PC-3 (cell line): Measurements from ENCODE around the gene NOP53.

ENCODE experiments used
- EZH2 ChIP-seq: fragments of 300-600 bp; sonication (generic); IDR thresholded peaks from one replicate; pipeline ENCODE4 v1.6.1; 2017; ENCODE audit warnings: antibody characterized with exemption, mild to moderate bottlenecking, low read length; ENCODE audit not compliant: unreplicated experiment
- EZH2phosphoT487 ChIP-seq: fragments of 300-600 bp; sonication (generic); IDR thresholded peaks from 2 replicates; pipeline ENCODE4 v1.6.1; 2018; ENCODE audit warnings: mild to moderate bottlenecking, antibody characterized with exemption, low read length, borderline replicate concordance
- TF ChIP-seq, protein P1 (sequence below): fragments of 300-600 bp; sonication (generic); conservative IDR thresholded peaks from 2 replicates; pipeline ENCODE4 v1.5.1; 2017; ENCODE audit warnings: antibody characterized with exemption, low read depth, mild to moderate bottlenecking, low read length

DNA sequence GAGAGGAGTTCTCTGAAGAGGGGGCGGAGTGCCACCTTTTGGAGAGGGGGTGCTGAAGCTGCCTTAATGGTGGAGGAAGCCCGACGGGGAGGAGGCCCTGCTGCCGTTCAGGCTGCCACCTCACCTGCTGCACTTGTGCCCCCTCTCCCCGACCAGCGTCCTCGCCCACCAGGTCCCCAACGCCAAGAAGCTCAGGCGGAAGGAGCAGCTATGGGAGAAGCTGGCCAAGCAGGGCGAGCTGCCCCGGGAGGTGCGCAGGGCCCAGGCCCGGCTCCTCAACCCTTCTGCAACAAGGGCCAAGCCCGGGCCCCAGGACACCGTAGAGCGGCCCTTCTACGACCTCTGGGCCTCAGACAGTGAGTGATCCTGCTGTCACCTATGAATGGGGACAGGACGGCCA lies 5.4 kb downstream of the NOP53 start:
- TF ChIP-seq, protein P1, sequence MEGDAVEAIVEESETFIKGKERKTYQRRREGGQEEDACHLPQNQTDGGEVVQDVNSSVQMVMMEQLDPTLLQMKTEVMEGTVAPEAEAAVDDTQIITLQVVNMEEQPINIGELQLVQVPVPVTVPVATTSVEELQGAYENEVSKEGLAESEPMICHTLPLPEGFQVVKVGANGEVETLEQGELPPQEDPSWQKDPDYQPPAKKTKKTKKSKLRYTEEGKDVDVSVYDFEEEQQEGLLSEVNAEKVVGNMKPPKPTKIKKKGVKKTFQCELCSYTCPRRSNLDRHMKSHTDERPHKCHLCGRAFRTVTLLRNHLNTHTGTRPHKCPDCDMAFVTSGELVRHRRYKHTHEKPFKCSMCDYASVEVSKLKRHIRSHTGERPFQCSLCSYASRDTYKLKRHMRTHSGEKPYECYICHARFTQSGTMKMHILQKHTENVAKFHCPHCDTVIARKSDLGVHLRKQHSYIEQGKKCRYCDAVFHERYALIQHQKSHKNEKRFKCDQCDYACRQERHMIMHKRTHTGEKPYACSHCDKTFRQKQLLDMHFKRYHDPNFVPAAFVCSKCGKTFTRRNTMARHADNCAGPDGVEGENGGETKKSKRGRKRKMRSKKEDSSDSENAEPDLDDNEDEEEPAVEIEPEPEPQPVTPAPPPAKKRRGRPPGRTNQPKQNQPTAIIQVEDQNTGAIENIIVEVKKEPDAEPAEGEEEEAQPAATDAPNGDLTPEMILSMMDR: no peak
- TF ChIP-seq EZH2phosphoT487 (no peak), EZH2 (no peak)
